Fibroblast of the aortic adventitia (primary cell): ENCODE data around the gene KDM2B. TPM values are rescaled to one million over a fixed set of nuclear protein-coding genes. Genes with fewer than 3 reads are reported as not detected.

ENCODE experiments used
- DNase-seq: peaks from one replicate; pipeline ENCODE4 v3.0.0-alpha.2; 2010; ENCODE audit warnings: low read depth
- H3K4me3 ChIP-seq: 2 replicates; pipeline ENCODE4 v1.5.1; 2011; ENCODE audit warnings: low read depth, mild to moderate bottlenecking, control low read depth, low read length, moderate library complexity
- total RNA-seq: library from RNA; depleted of rRNA; stranded (reverse); fragments of >200 nt; gene quantifications from 2 replicates; pipeline ENCODE4 v1.2.3, GENCODE V29; 2012; ENCODE audit warnings: low replicate concordance
- TF ChIP-seq, protein P1 (sequence below): IDR thresholded peaks from 2 replicates; pipeline ENCODE4 v1.5.1; 2011; ENCODE audit warnings: mild to moderate bottlenecking, low read length, control low read depth, inconsistent platforms; ENCODE audit not compliant: insufficient read depth

KDM2B gene
- total RNA-seq, 1 donor: 26.8 TPM

DNA sequence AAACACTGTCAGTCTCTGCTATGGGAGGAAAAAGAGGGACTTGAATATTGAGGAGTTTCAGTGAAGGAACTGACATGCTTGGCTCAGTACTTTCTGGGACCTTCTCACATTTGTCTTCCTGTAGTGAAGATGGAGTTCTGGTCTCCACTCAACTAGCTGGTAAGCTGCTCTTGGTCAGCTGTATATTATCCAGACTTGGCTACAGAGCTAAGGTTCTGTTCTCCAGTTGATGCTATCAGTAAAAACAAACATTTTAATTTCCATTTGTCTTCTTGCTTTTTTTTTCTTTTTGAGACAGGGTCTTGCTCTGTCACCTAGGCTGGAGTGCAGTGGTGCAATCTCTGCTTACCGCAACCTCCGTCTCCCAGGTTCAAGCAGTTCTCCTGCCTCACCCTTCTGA, 175.6 kb downstream of the KDM2B start:
- no peak for DNase-seq
- no peak overlapping the region for H3K4me3 ChIP-seq
- TF ChIP-seq, protein P1, sequence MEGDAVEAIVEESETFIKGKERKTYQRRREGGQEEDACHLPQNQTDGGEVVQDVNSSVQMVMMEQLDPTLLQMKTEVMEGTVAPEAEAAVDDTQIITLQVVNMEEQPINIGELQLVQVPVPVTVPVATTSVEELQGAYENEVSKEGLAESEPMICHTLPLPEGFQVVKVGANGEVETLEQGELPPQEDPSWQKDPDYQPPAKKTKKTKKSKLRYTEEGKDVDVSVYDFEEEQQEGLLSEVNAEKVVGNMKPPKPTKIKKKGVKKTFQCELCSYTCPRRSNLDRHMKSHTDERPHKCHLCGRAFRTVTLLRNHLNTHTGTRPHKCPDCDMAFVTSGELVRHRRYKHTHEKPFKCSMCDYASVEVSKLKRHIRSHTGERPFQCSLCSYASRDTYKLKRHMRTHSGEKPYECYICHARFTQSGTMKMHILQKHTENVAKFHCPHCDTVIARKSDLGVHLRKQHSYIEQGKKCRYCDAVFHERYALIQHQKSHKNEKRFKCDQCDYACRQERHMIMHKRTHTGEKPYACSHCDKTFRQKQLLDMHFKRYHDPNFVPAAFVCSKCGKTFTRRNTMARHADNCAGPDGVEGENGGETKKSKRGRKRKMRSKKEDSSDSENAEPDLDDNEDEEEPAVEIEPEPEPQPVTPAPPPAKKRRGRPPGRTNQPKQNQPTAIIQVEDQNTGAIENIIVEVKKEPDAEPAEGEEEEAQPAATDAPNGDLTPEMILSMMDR: no peak

- no peak overlapping the region for H3K4me3 ChIP-seq
- TF ChIP-seq, protein P1: no peak
- DNase-seq: peak; percentile 12
These were observed 176.1 kb downstream of the KDM2B start for GRCh38 chr12:121404734-121405133.

- H3K4me3 ChIP-seq: no peak overlapping the region
- TF ChIP-seq, protein P1: no peak
- no peak for DNase-seq
These were observed 177.1 kb downstream of the KDM2B start for GRCh38 chr12:121403721-121404120.

DNA sequence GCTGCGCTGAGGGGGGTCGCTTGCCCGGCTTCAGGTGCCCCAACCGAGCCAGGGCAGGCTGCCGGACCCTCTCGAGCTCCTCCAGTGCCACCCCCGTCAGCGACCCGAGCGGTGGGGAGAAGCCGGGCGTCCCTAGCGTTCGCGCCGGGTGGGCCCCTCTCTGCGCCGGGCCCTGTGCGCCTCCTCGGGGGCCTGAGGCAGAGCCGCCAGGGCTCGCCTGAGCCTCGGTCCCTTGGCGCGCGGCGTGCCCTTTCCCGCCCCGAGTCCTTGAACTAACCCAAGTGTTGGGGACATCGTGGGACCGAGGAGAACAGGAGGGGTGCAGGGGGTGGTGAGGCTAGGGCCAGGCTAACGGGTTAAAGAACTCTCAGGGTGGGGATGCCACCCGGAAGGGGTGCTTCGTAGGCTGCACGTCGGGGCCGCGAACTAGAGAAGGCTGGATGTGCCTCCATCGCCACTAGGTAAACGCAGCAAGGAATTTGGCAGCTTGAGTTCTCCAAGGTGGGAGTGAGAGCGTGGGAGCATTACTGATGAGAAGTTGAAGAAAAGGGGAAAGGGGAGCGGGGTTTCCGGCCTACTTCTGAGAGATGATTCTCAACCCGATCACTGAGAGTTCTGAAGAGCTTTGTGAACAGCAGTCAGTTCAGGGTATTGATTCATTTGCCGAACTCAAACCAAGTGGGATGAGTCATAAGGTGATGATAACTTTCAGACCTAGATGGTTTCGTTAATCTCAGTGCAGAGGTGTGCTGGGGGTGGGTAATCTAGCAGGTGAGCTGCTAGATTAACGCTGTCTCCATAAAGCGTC, 180.3 kb downstream of the KDM2B start:
- DNase-seq: peak; percentile 23
- TF ChIP-seq, protein P1: no peak
- H3K4me3 ChIP-seq: peak overlapping the region; percentile 90

- peak; percentile 97 for DNase-seq
- TF ChIP-seq, protein P1: no peak
- peak within 1 kb of the TSS; percentile 90 for H3K4me3 ChIP-seq
These were observed 181.2 kb downstream of the KDM2B start, which contains the start of gene RNF34 for GRCh38 chr12:121399391-121400331. RNF34 (plus strand) TSS chr12:121400118; CDS start chr12:121400213, 95 bp downstream.

- H3K4me3 ChIP-seq: no peak overlapping the region
- TF ChIP-seq, protein P1: no peak
- DNase-seq: no peak
These were observed 182.5 kb downstream of the KDM2B start for GRCh38 chr12:121398355-121398754.
